Measurements from ENCODE around the gene DPEP1.
"Not testable (repeated sequence)": the region's sequence is repeated elsewhere in the genome, so short reads cannot be mapped to it uniquely, and the experiment has no call there.

The DPEP1 gene

GRCh38 chr16:89579351-89579750, 34.1 kb upstream of the DPEP1 start:
- no peak for DNase-seq

GRCh38 chr16:89581045-89581695, 32.3 kb upstream of the DPEP1 start:
- no peak for DNase-seq

- no peak for DNase-seq
Observed at GRCh38 chr16:89581861-89582563, 31.4 kb upstream of the DPEP1 start.

GRCh38 chr16:89582614-89583196, 30.7 kb upstream of the DPEP1 start:
- DNase-seq: no peak

GRCh38 chr16:89583197-89583894, 30.1 kb upstream of the DPEP1 start:
- DNase-seq: no peak

- DNase-seq: no peak
Observed at GRCh38 chr16:89583895-89584644, 29.4 kb upstream of the DPEP1 start.

- no peak for DNase-seq
Observed at GRCh38 chr16:89584768-89585549, 28.5 kb upstream of the DPEP1 start.

GRCh38 chr16:89586218-89586617, 27.2 kb upstream of the DPEP1 start:
- DNase-seq: no peak

- DNase-seq: no peak
Observed at GRCh38 chr16:89586853-89587252, 26.6 kb upstream of the DPEP1 start.

GRCh38 chr16:89587676-89588075, 25.8 kb upstream of the DPEP1 start:
- not testable (repeated sequence) for DNase-seq

- DNase-seq: no peak
Observed at GRCh38 chr16:89588413-89589109, 24.9 kb upstream of the DPEP1 start.

GRCh38 chr16:89589241-89589926, 24.1 kb upstream of the DPEP1 start:
- no peak for DNase-seq

- DNase-seq: no peak
Observed at GRCh38 chr16:89593841-89594240, 19.6 kb upstream of the DPEP1 start.

- DNase-seq: no peak
Observed at GRCh38 chr16:89595330-89596060, 17.9 kb upstream of the DPEP1 start.

GRCh38 chr16:89596061-89596689, 17.3 kb upstream of the DPEP1 start:
- no peak for DNase-seq

- no peak for DNase-seq
Observed at GRCh38 chr16:89596957-89597649, 16.3 kb upstream of the DPEP1 start.

- DNase-seq: no peak
Observed at GRCh38 chr16:89598199-89598598, 15.2 kb upstream of the DPEP1 start.

- DNase-seq: no peak
Observed at GRCh38 chr16:89599451-89599858, 14.0 kb upstream of the DPEP1 start.

- DNase-seq: no peak
Observed at GRCh38 chr16:89599902-89600301, 13.5 kb upstream of the DPEP1 start.
